Measurements from ENCODE around the gene SOX21. TPM values are rescaled to one million over a fixed set of nuclear protein-coding genes. Genes with fewer than 3 reads are reported as not detected.

The SOX21 gene
- polyA plus RNA-seq, 1 donor from 2014 or later = 0.35 TPM

DNA sequence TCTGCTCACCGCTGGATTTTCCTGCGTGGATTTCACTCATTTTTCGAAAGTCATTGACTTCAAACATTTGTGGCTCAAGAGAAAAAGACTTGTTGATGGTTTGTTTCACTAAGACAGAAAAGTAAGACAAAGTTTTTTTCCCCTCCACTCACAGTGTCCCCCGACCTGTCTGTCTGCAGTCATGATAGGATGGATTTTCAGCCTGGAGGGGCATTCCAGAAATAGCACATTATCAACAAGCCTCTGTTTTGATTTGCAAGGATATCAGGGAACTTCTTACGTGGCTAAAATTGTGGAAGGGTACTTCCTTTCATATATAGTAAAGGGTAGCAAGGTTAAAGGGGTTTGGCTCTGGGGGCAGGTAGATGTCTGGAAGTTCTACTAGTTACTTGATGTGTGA lies 11.8 kb downstream of the SOX21 start:
- TF ChIP-seq POLR2AphosphoS5 (IDR thresholded peaks at IDR 0.05) (no peak), MXI1 (conservative IDR thresholded peaks at IDR 0.05; ENCODE audit: poor library complexity, severe bottlenecking) (no peak), EZH2 (IDR thresholded peaks at IDR 0.05; ENCODE audit: borderline replicate concordance, insufficient read depth, low read length, poor library complexity, severe bottlenecking) (no peak), SMC3 (conservative IDR thresholded peaks at IDR 0.05; ENCODE audit: poor library complexity) (no peak), TAF1 (IDR thresholded peaks at IDR 0.05; ENCODE audit: low read depth) (no peak), RAD21 (conservative IDR thresholded peaks at IDR 0.05) (no peak), EP300 (conservative IDR thresholded peaks at IDR 0.05; ENCODE audit: poor library complexity, severe bottlenecking) (no peak)
- TF ChIP-seq, protein P1, sequence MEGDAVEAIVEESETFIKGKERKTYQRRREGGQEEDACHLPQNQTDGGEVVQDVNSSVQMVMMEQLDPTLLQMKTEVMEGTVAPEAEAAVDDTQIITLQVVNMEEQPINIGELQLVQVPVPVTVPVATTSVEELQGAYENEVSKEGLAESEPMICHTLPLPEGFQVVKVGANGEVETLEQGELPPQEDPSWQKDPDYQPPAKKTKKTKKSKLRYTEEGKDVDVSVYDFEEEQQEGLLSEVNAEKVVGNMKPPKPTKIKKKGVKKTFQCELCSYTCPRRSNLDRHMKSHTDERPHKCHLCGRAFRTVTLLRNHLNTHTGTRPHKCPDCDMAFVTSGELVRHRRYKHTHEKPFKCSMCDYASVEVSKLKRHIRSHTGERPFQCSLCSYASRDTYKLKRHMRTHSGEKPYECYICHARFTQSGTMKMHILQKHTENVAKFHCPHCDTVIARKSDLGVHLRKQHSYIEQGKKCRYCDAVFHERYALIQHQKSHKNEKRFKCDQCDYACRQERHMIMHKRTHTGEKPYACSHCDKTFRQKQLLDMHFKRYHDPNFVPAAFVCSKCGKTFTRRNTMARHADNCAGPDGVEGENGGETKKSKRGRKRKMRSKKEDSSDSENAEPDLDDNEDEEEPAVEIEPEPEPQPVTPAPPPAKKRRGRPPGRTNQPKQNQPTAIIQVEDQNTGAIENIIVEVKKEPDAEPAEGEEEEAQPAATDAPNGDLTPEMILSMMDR (IDR thresholded peaks at IDR 0.05; ENCODE audit: poor library complexity, severe bottlenecking) = no peak
- TF ChIP-seq, protein P2, sequence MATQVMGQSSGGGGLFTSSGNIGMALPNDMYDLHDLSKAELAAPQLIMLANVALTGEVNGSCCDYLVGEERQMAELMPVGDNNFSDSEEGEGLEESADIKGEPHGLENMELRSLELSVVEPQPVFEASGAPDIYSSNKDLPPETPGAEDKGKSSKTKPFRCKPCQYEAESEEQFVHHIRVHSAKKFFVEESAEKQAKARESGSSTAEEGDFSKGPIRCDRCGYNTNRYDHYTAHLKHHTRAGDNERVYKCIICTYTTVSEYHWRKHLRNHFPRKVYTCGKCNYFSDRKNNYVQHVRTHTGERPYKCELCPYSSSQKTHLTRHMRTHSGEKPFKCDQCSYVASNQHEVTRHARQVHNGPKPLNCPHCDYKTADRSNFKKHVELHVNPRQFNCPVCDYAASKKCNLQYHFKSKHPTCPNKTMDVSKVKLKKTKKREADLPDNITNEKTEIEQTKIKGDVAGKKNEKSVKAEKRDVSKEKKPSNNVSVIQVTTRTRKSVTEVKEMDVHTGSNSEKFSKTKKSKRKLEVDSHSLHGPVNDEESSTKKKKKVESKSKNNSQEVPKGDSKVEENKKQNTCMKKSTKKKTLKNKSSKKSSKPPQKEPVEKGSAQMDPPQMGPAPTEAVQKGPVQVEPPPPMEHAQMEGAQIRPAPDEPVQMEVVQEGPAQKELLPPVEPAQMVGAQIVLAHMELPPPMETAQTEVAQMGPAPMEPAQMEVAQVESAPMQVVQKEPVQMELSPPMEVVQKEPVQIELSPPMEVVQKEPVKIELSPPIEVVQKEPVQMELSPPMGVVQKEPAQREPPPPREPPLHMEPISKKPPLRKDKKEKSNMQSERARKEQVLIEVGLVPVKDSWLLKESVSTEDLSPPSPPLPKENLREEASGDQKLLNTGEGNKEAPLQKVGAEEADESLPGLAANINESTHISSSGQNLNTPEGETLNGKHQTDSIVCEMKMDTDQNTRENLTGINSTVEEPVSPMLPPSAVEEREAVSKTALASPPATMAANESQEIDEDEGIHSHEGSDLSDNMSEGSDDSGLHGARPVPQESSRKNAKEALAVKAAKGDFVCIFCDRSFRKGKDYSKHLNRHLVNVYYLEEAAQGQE (IDR thresholded peaks at IDR 0.05; ENCODE audit: borderline replicate concordance) = no peak
- Histone ChIP-seq H3K36me3 (ENCODE audit: insufficient read depth, low read length) (no peaks in the 10 kb centered on the region), H3K4me3 (ENCODE audit: low read length) (no peak overlapping the region), H4K20me1 (ENCODE audit: insufficient read depth) (no peaks in the 10 kb centered on the region), H3F3A (ENCODE audit: insufficient read depth, low read length, poor library complexity, severe bottlenecking) (no peaks in the 10 kb centered on the region), H3K9me2 (ENCODE audit: insufficient read depth, low read length) (no peaks in the 10 kb centered on the region), H3K9ac (ENCODE audit: low read length) (no peak overlapping the region), H3K79me2 (replicated peaks; ENCODE audit: insufficient read depth, low read length) (no peaks in the 10 kb centered on the region), H3K9me3 (ENCODE audit: low read length) (peaks cover 17% of the 10 kb centered on the region), H3K4me2 (ENCODE audit: low read length) (no peak overlapping the region), H3K27me3 (ENCODE audit: insufficient read depth, low read depth, low read length) (peaks cover 36% of the 10 kb centered on the region), H3K27ac (ENCODE audit: low read length) (no peak overlapping the region), H2AFZ (ENCODE audit: low read depth, low read length) (no peak overlapping the region)

DNA sequence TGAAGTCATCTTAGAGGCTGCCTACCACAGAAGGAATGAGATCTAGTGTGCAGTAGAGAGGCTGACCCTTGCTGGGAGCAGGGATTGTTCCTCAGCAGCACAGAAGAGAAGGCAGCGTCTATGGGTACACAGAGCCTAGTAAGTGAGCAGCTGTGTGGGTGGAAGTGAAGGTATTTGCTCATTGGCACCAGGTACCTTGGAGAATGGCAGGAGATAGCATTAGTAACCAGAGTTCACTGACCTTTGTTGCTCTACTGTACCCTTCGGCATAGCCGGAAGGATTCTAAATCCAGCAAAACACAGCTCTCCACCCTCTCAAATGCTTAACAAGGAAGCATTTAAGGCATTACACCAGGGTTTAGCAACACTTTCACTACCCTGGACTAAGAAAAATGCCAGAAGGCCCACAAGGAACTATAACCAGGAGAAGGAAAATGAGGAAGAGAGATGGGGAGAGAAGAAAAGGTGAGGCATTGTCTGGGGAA lies 12.3 kb downstream of the SOX21 start:
- Histone ChIP-seq H2AFZ (ENCODE audit: low read depth, low read length) (no peak overlapping the region), H3K4me3 (ENCODE audit: low read length) (no peak overlapping the region), H3K9me3 (ENCODE audit: low read length) (peaks cover 17% of the 10 kb centered on the region), H3K36me3 (ENCODE audit: insufficient read depth, low read length) (no peaks in the 10 kb centered on the region), H3K9me2 (ENCODE audit: insufficient read depth, low read length) (no peaks in the 10 kb centered on the region), H3K27me3 (ENCODE audit: insufficient read depth, low read depth, low read length) (peaks cover 31% of the 10 kb centered on the region), H4K20me1 (ENCODE audit: insufficient read depth) (no peaks in the 10 kb centered on the region), H3K79me2 (replicated peaks; ENCODE audit: insufficient read depth, low read length) (no peaks in the 10 kb centered on the region), H3K4me2 (ENCODE audit: low read length) (no peak overlapping the region), H3K9ac (ENCODE audit: low read length) (no peak overlapping the region), H3K27ac (ENCODE audit: low read length) (no peak overlapping the region), H3F3A (ENCODE audit: insufficient read depth, low read length, poor library complexity, severe bottlenecking) (no peaks in the 10 kb centered on the region)
- TF ChIP-seq TAF1 (IDR thresholded peaks at IDR 0.05; ENCODE audit: low read depth) (no peak), POLR2AphosphoS5 (IDR thresholded peaks at IDR 0.05) (no peak), EP300 (conservative IDR thresholded peaks at IDR 0.05; ENCODE audit: poor library complexity, severe bottlenecking) (no peak), SMC3 (conservative IDR thresholded peaks at IDR 0.05; ENCODE audit: poor library complexity) (no peak), MXI1 (conservative IDR thresholded peaks at IDR 0.05; ENCODE audit: poor library complexity, severe bottlenecking) (no peak), EZH2 (IDR thresholded peaks at IDR 0.05; ENCODE audit: borderline replicate concordance, insufficient read depth, low read length, poor library complexity, severe bottlenecking) (no peak), RAD21 (conservative IDR thresholded peaks at IDR 0.05) (no peak)
- TF ChIP-seq, protein P1 (IDR thresholded peaks at IDR 0.05; ENCODE audit: poor library complexity, severe bottlenecking) = no peak
- TF ChIP-seq, protein P2 (IDR thresholded peaks at IDR 0.05; ENCODE audit: borderline replicate concordance) = no peak
